ENCODE data around the gene MMP15.
"Not testable (repeated sequence)": the region's sequence is repeated elsewhere in the genome, so short reads cannot be mapped to it uniquely, and the experiment has no call there.

Gene MMP15

DNA sequence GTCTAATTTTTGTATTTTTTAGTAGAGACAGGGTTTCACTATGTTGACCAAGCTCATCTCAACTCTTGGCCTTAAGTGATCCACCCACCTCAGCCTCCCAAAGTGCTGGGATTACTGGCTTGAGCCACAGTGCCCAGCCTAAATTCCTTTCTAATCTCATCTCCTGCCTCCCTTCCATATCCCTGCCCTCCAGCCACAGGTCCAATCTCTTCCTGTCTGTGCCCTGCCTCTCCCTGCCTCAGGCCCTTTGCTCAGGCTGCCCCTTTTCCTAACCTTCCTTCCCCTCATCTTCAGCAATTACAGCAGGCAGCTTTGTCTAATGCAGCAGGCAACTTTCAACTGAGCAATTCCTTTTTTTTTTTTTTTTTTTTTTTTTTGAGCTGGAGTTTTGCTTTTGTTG, 56.8 kb downstream of the MMP15 start:
- in situ Hi-C loops (cut with HindIII; ENCODE audit: low sequenced_read_pairs), result no loop called here

DNA sequence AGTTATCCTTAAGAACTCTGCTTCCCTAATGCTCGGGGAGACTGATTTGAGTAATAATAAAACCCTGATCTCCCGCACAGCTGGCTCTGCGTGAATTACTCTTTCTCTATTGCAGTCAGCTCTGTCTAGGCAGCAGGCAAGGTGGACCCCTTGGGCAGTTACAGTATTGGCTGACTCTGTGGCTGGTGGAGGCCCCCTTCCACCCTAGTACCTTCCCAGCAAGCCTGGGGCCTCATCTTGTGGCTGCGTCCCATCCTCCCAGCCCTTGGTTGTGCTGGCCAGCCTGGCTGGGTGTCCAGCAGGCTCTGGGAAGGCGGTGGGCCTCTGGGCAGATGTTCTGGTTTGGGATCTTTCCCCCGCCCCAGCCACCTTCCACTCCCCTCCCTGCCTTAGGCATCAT, 59.1 kb downstream of the MMP15 start:
- in situ Hi-C loops (cut with HindIII; ENCODE audit: low sequenced_read_pairs), result no loop called here

DNA sequence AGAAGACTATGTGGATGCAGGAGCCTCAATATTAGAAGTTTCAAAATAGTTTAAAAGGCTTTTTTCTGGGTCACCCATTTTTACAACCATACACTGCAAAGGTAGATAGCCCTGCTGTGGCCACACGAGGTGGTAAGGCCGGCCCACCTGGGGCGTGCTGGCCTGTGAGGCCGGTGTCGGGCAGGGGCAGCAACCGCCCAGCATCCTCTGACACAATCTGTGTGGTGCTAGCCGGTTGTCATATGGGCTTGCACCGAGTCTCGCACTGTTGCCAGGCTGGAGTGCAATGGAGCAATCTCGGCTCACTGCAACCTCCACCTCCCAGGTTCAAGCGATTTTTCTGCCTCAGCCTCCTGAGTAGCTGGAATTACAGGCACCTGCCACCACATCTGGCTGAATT, 59.6 kb downstream of the MMP15 start:
- in situ Hi-C loops (cut with HindIII; ENCODE audit: low sequenced_read_pairs), result no loop called here

DNA sequence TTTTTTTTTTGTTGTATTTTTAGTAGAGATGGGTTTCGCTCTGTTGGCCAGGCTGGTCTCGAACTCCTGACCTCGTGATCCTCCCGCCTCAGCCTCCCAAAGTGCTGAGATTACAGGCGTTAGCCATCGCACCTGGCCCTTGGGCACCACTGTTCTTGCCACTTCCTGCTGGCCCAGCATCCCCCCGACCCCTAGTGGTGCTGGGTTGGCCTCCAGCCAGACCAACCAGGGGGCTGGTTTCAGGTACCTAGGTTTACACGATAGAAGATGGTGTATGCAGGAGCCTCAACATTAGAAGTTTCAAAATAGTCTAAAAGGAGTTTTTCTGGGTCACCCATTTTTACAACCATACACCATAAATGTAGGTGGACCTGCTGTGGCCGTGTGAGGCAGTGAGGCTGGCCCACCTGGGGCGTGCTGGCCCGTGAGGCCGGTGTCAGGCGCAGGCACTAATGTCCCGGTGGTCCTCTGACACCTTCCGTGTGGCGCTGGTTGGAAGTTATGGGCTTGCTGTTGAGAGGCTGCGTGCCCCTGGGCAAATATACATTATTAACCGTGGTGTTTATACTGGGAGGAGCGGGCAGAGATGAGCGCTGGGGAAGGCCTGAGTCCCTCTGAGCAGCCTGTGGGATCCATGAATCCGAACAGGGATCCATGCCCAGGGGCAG, 60.2 kb downstream of the MMP15 start:
- in situ Hi-C loops (cut with HindIII; ENCODE audit: low sequenced_read_pairs), result no loop called here

DNA sequence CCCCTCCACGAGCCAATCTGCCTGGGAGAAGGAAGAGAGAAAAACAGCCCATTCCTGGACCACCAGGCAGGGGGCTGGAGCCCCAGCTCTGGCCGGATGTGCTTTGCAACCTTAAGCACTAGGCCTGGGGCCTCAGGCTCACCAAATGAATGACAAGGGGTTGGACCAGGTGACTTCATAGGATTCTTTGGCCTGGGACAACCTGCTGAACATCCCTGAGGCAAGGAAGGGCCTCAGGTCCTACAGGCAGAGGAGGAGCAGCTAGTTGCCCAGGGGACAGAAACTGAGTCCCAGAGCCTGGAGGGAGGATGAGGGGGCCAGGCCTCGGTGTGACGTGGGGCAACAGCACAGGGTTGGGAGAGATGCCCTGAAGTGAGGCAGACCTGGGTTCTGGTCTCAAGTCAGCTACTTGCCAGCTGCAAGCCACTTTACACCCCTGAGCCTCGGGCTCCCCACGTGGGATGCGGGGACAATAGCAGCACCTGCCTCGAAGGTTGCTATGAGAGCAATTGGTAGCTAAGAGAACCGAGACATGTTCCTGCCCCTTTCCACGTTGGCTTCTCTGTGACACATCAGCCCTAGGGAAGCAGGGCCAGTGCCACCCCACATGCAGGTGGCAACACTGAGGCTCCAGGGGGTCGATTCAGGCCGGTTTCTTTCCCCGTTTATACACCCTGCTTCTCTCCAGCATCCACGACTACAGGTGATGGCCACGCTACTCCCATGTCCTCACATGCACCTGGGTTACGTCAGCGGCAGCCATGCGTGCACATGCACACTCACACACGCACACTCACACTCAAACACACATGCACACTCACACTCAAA, 61.0 kb downstream of the MMP15 start:
- in situ Hi-C loops (cut with HindIII; ENCODE audit: low sequenced_read_pairs), result no loop called here

DNA sequence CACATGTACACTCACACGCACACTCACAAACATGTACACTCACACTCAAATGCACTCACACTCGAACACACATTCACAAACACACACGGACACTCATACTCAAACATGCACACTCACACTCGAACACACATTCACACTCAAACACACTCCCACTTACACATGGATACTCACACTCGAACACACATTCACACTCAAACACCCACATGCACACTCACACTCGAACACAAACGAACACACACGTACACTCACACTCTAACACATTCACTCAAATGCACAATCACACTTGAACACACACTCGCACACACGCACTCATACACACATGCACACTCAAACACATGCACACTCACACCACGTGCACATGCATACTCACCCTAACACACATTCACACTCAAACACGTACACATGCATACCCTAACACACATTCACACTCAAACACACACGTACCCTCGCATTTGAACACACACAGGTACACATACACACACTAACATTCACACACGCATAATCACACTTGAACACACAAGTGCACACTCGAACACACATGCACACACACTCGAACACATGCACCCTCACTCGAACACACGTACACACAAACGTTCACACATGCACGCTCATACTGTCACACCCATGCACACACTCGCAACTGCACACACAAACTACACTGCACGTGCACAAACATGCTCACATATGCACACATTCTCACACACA, 61.8 kb downstream of the MMP15 start:
- in situ Hi-C loops (cut with HindIII; ENCODE audit: low sequenced_read_pairs), result no loop called here

DNA sequence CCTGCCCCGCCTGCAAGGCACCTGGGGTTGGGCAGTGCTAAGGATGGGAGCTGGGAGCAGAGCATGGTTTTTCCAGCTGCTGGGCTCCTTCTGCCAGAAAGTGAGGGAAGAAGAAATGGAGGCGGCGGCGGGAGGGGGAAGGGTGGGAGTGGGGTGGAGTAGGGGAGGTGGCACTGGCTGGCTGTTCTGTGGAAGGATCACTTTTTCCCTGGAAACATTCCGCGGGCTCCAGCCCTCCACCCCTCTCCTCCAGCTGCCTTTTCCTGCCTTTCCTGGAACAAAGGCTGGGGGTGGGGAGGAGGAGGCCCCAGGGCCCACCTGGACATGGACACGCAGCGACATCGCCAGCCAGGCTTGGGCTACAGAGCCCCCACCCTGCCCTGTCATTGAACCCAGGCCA, 62.5 kb downstream of the MMP15 start:
- in situ Hi-C loops (cut with HindIII; ENCODE audit: low sequenced_read_pairs), result no loop called here

DNA sequence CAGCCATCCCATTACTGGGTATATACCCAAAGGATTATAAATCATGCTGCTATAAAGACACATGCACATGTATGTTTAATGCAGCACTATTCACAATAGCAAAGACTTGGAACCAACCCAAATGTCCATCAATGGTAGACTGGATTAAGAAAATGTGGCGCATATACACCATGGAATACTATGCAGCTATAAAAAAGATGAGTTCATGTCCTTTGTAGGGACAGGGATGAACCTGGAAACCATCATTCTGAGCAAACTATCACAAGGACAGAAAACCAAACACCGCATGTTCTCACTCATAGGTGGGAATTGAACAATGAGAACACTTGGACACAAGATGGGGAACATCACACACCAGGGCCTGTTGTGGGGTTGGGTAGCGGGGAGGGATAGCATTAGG, 64.8 kb downstream of the MMP15 start:
- in situ Hi-C loops (cut with HindIII; ENCODE audit: low sequenced_read_pairs), result not testable (repeated sequence)

DNA sequence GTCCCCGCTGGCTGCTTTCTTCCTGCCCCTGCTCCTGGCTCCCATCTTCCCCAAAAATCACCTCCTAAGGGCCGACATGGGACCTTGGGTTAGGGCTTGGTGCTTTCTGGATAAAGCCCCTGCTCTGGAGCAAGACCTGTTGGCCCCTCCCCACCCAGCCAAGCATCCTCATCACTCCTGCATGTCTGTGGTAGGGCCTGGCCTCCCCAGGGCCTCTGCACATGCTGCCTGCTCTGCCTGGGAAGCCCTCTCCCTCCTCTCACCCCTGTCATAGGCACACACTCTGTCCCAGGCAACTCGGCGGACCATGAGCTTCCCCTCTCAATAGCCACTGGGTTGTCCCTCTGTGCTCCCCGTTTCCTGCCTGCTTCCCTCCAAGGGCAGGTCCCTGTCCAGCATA, 68.5 kb downstream of the MMP15 start:
- in situ Hi-C loops (cut with HindIII; ENCODE audit: low sequenced_read_pairs), result no loop called here

DNA sequence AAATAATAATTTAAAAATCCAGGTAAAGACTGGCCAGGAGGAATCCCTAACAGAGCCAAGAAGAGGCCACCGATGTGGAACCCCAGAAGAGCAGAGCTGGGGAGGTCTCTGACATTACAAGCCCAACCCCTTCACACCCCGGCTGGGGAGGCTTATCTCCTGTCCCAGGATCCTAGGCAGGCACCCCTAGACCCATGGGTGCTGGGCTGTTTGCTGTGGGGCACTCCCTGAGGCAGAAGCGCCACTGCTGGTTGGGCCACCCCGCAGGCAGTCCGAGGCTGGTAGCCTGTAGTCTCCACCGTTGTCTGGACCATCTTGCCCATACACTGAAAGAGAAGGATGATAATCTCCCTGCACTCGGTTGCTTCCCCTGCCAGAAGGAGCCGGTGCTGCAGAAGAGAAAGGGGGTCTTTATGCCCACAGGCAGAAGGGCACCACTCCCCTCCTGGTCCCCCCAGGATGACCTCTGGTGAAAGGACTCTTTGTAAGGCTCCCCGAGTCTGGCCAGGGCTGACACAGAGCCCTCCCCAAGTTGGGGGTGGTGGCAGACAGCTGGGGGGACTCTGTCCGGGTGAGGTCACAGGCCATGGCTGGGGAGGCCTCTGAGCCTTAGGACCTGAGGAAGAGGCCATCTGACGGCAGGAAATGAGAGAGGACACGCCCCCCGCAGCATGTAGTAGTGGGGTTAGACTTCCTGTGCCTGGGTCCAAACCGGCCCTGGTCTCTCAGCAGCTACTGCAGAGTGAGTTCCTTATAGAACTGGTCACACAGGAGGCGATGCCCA, 69.4 kb downstream of the MMP15 start:
- in situ Hi-C loops (cut with HindIII; ENCODE audit: low sequenced_read_pairs), result no loop called here

DNA sequence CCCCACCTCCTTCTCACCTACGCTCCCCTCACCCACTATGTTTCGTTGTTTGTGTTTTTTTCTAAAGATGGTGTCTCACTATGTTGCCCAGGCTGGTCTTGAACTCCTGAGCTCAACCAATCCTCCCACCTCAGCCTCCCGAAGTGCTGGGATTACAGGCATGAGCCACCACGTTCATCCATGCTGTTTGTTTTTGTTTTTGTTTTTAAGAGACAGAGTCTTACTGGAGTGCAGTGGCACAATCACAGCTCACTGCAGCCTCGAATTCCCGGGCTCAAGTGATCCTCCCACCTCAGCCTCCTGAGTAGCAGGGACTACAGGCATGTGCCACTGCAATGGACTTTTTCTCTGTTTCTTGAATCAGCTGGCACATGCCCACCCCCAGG, 70.0 kb downstream of the MMP15 start:
- in situ Hi-C loops (cut with HindIII; ENCODE audit: low sequenced_read_pairs), result not testable (repeated sequence)

DNA sequence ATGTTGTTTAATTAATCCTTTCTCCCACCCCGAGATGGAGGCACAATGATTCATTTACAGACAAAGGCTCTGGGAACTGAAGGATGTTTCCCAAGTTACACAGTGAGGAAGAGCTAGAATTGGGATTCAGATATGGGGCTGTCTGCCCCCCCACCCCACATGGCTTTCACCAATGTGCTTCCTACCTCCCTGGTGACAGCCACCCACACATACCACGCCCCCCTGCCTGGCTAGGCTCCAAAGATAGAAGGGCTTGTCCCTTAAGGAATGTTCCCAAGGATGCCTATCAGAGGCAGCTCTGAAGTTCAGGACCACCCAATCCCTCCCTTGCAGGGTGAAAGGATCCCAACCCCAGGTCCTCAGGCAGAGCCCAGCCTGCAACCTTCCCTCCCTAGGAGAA, 70.7 kb downstream of the MMP15 start:
- in situ Hi-C loops (cut with HindIII; ENCODE audit: low sequenced_read_pairs), result no loop called here

All from endothelial cell of hepatic sinusoid (primary cell).